HG03108 (cell line): ENCODE results near the gene GCNT1.
"Not testable (repeated sequence)": the region's sequence is repeated elsewhere in the genome, so short reads cannot be mapped to it uniquely, and the experiment has no call there.

Experiments
- ATAC-seq: cut with Tn5 transposase; IDR thresholded peaks from one replicate; pipeline ENCODE4 v1.9.1; 2021; ENCODE audit warnings: moderate library complexity; ENCODE audit not compliant: unreplicated experiment

Gene GCNT1

GRCh38 chr9:76530458-76531110 is 71.6 kb downstream of the GCNT1 start:
- no peak for ATAC-seq

GRCh38 chr9:76531231-76531780 is 72.3 kb downstream of the GCNT1 start:
- no peak for ATAC-seq

- not testable (repeated sequence) for ATAC-seq
Measured at GRCh38 chr9:76532877-76533276, 73.9 kb downstream of the GCNT1 start.

GRCh38 chr9:76534026-76534425 is 75.0 kb downstream of the GCNT1 start:
- no peak for ATAC-seq

GRCh38 chr9:76537150-76537646 is 78.2 kb downstream of the GCNT1 start:
- no peak for ATAC-seq

GRCh38 chr9:76539180-76539579 is 80.2 kb downstream of the GCNT1 start:
- no peak for ATAC-seq

- no peak for ATAC-seq
Measured at GRCh38 chr9:76542360-76542759, 83.4 kb downstream of the GCNT1 start.

GRCh38 chr9:76545191-76545590 is 86.2 kb downstream of the GCNT1 start:
- no peak for ATAC-seq

- ATAC-seq = no peak
Measured at GRCh38 chr9:76552181-76552580, 93.2 kb downstream of the GCNT1 start.

GRCh38 chr9:76552751-76553455 is 93.9 kb downstream of the GCNT1 start:
- ATAC-seq = no peak

GRCh38 chr9:76553680-76554079 is 94.7 kb downstream of the GCNT1 start:
- no peak for ATAC-seq
